ENCODE results near the gene DHX32.
"Not testable (repeated sequence)": the region's sequence is repeated elsewhere in the genome, so short reads cannot be mapped to it uniquely, and the experiment has no call there.

DHX32 gene

DNA sequence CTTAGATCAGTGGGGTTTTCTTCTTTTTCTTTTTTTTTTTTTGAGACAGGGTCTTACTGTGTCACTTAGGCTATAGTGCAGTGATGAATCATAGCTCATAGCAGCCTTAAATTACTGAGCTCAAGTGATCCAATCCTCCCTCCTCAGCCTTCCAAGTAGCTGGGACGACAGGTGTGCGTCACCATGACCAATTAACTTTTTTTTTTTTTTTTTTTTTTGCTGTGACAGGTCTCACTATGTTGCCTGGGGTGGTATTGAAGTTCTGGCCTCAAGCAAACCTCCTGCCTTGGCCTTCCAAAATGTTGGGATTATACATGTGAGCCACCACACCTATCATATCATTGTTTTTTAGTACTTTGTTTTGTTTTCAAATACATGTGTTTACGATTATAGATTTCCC lies 28.4 kb upstream of the DHX32 start:
- H3K27me3 Mint-ChIP-seq: peaks cover 28% of the 10 kb centered on the region
- not testable (repeated sequence) for H3K9me3 Mint-ChIP-seq; H3K36me3 Mint-ChIP-seq (ENCODE audit: insufficient read depth); DNase-seq (ENCODE audit: low spot score in 2 of 2); H3K4me1 Mint-ChIP-seq; H3K4me3 Mint-ChIP-seq; H3K27ac Mint-ChIP-seq (ENCODE audit: low read depth); ATAC-seq (replicated peaks; ENCODE audit: extremely low read depth, poor library complexity, severe bottlenecking)

DNA sequence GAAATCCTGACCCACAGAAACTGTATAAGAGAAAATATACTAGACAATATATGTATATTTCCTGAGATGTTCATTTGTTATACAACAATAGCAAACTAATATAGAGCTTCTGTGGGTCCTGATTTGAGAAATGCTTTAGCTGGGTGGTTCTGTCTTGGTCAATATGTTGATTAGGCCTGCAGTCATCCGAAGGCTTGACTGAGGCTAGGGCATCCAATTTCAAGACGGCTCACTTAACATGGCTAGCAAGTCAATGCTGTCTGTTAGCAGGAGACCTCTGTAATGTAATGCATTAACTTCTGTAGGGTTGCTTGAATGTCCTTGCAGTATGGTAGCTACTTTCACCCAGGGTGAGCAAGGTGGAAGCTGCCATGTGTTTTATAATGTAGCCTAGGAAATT lies 27.7 kb upstream of the DHX32 start:
- not testable (repeated sequence) for H3K9me3 Mint-ChIP-seq; ATAC-seq (replicated peaks; ENCODE audit: extremely low read depth, poor library complexity, severe bottlenecking); H3K36me3 Mint-ChIP-seq (ENCODE audit: insufficient read depth); H3K27ac Mint-ChIP-seq (ENCODE audit: low read depth); H3K4me3 Mint-ChIP-seq; DNase-seq (ENCODE audit: low spot score in 2 of 2); H3K4me1 Mint-ChIP-seq
- H3K27me3 Mint-ChIP-seq: peaks cover 28% of the 10 kb centered on the region

DNA sequence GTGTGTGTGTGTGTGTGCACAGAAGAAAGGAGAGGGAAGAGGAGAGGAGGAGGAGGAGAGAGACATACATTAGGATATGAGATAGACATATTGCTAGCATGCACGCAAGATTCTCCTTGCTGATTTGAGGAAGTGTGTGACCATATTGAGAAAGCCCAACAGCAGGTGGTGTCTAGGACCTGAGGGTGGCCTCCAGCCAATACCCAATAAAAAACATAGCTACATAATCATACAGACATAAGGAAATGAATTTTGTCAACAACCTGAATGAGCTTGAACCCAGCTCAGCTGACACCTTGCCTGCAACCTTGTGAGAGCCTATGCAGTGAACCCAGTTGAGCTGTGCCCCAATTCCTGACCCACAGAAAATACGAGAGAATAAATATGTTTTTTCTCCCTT lies 26.5 kb upstream of the DHX32 start:
- ATAC-seq (replicated peaks; ENCODE audit: extremely low read depth, poor library complexity, severe bottlenecking); H3K36me3 Mint-ChIP-seq (ENCODE audit: insufficient read depth); DNase-seq (ENCODE audit: low spot score in 2 of 2); H3K4me3 Mint-ChIP-seq; H3K27ac Mint-ChIP-seq (ENCODE audit: low read depth); H3K9me3 Mint-ChIP-seq; H3K4me1 Mint-ChIP-seq: not testable (repeated sequence)
- peaks cover 27% of the 10 kb centered on the region for H3K27me3 Mint-ChIP-seq

DNA sequence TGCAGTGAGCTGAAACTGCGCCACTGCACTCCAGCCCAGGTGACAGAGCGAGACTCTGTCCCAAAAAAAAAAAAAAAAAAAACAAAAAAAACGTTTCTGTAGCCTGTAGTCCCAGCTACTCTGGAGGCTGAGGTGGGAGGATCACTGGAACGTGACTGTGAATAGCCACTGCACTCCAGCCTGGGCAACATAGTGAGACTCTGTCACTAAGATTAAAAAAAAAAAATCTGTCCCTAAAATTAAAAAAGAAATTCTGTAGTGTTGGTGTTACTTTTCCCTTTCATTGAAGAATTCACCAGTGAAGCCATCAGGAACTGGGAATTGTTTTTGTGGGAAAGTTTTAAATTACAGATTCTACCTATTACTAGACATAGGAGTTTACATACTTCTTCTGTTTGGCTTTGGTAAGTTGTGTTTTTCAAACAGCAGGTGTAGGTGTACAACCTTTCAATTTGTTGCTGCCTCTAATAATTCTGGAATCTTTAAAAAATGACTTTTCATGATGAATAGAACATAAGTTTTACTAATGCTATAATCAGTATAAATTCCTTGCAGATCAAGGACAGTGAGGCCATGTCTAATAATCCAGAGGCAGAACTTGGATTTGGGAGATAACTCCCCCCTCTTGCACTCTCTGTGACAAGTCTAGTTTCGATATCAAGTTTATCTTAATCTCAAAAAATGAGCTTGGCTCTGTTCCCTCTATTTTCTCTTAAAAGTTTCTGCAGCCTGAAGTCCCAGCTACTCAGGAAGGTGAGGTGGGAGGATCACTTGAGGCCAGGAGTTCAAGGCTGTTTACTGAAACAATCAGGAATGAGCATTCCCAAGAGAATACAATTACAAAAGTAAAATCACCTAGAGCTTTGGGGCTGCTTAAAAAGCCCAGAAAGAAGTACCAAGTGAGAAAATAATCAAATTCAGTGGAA lies 24.2 kb upstream of the DHX32 start:
- not testable (repeated sequence) for ATAC-seq (replicated peaks; ENCODE audit: extremely low read depth, poor library complexity, severe bottlenecking); H3K4me1 Mint-ChIP-seq; H3K27ac Mint-ChIP-seq (ENCODE audit: low read depth); H3K36me3 Mint-ChIP-seq (ENCODE audit: insufficient read depth); DNase-seq (ENCODE audit: low spot score in 2 of 2); H3K9me3 Mint-ChIP-seq; H3K4me3 Mint-ChIP-seq
- peaks cover 22% of the 10 kb centered on the region for H3K27me3 Mint-ChIP-seq

DNA sequence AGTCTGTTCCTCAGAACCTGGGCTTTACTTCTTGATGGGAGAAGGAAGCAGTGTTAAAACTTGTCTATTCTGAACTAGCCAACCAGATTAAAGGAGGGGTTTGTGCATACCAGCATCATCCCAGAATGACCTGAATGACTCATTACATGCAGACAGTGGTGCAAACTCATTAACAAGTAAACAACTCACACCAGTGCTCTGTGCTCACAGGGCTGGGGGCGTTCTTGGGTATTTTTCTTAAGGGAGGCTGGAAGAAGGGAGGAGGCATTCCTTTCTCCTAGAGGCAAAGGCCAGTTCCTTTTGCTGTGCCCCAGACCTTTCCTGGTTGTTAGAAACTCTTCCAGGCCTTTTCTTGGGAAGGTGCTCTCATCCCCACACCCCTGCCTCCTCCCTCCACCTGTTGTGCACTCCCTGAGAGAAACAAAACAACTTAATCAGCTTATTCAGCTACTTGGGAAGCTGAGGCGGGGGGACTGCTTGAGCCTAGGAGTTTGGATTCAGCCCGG lies 22.1 kb upstream of the DHX32 start:
- H3K9me3 Mint-ChIP-seq; DNase-seq (ENCODE audit: low spot score in 2 of 2); H3K4me3 Mint-ChIP-seq; H3K4me1 Mint-ChIP-seq; ATAC-seq (replicated peaks; ENCODE audit: extremely low read depth, poor library complexity, severe bottlenecking); H3K36me3 Mint-ChIP-seq (ENCODE audit: insufficient read depth); H3K27ac Mint-ChIP-seq (ENCODE audit: low read depth): not testable (repeated sequence)
- peaks cover 29% of the 10 kb centered on the region for H3K27me3 Mint-ChIP-seq

DNA sequence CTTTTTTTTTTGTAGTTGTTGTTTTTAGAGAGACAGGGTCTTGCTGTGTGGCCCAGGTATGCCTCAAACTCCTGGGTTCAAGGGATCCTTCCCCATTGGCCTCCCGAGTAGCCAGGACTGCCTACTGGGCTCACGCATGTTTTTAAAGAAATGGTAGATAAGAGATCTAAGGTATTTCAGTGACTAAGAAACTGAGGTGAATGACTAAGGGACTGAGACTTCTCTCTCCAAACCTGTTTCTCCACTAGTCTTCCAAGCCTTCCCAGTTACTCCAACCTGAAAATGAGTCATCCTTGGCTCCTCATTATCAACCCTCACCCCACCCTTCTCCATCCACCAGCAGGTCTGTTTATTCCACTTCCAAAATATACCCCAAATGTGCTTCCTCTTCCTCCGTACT lies 19.9 kb upstream of the DHX32 start:
- peaks cover 45% of the 10 kb centered on the region for H3K27me3 Mint-ChIP-seq
- not testable (repeated sequence) for ATAC-seq (replicated peaks; ENCODE audit: extremely low read depth, poor library complexity, severe bottlenecking); H3K4me1 Mint-ChIP-seq; H3K9me3 Mint-ChIP-seq; H3K27ac Mint-ChIP-seq (ENCODE audit: low read depth); H3K4me3 Mint-ChIP-seq; H3K36me3 Mint-ChIP-seq (ENCODE audit: insufficient read depth); DNase-seq (ENCODE audit: low spot score in 2 of 2)

DNA sequence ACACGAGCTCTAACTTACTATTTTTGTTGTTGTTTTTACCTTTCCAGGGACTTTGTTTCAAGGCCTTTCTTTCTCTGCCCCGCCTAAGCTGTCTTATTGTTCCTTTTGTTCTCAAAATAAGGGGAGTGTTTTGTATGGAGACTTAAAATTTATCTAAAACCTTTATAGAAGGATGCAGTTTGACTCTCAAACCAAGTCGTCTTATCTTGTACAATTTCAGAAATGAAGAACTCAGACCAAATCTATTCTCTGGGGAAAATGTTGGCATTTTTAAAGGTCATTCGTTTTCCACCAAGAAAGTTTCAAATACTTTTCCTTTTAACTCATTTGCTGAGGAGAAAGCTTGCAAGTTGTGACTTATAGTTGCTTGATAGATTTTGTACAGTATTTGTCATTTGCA lies 16.2 kb upstream of the DHX32 start:
- peaks cover 56% of the 10 kb centered on the region for H3K27me3 Mint-ChIP-seq
- not testable (repeated sequence) for ATAC-seq (replicated peaks; ENCODE audit: extremely low read depth, poor library complexity, severe bottlenecking); H3K27ac Mint-ChIP-seq (ENCODE audit: low read depth); H3K36me3 Mint-ChIP-seq (ENCODE audit: insufficient read depth); DNase-seq (ENCODE audit: low spot score in 2 of 2); H3K9me3 Mint-ChIP-seq
- H3K4me3 Mint-ChIP-seq: peak overlapping the region; percentile 73
- peaks cover 12% of the 10 kb centered on the region for H3K4me1 Mint-ChIP-seq

DNA sequence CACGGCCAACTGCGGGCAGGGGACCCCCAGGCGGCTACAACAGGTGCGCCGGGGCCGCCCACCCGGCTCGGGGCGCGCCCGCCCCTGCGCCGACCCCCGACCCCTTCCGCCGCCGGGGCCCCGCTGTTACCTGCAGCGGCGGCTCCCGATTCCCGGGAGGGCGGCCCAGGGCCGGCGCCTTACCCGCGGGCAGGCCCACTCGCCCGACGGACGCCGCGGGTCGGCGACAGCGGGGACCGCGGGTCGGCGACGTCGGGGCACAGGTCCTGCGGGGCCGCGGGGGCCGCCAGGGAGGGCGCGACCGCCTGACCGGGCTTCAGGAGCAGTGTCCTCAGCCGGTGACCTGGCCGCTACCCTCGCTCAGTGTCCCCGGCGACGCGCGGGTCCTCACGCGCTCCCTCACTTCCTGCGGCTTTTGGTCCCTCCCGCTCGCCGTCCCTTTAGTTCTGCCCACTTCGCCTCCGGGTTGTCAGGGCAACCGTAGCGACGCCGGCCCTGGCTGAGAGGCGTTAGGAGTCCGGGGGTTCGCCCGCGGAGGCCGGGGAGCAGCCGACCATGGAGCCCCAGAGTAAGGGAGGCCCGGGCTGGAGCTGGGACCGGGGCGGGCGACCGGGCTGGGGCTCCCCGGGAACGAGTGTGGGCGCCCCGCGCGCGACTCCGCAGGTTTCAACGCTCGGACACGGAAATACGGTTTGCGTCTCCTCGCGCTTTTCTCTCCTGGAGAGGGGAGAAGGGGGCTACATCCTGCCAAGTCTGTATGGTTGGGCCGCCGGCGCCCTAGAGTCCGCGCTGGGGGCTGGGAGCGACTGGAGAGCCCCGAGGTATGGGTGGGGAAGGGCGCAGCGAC lies 15.2 kb upstream of the DHX32 start, which contains the start of gene FANK1:
Gene FANK1, plus strand, starts transcription at position 477 of the 847 bp plus-strand sequence. Its CDS starts 79 bp downstream, at position 556.
- Mint-ChIP-seq H3K27ac (ENCODE audit: low read depth) (peak within 1 kb of the TSS; percentile 20), H3K4me1 (peaks cover 12% of the 10 kb centered on the region), H3K27me3 (peaks cover 49% of the 10 kb centered on the region), H3K4me3 (peak within 1 kb of the TSS; percentile 73)
- H3K9me3 Mint-ChIP-seq; H3K36me3 Mint-ChIP-seq (ENCODE audit: insufficient read depth): not testable (repeated sequence)
- ATAC-seq (replicated peaks; ENCODE audit: extremely low read depth, poor library complexity, severe bottlenecking) (peak; percentile 57), DNase-seq (ENCODE audit: low spot score in 2 of 2) (peak; percentile 33 to 42)

DNA sequence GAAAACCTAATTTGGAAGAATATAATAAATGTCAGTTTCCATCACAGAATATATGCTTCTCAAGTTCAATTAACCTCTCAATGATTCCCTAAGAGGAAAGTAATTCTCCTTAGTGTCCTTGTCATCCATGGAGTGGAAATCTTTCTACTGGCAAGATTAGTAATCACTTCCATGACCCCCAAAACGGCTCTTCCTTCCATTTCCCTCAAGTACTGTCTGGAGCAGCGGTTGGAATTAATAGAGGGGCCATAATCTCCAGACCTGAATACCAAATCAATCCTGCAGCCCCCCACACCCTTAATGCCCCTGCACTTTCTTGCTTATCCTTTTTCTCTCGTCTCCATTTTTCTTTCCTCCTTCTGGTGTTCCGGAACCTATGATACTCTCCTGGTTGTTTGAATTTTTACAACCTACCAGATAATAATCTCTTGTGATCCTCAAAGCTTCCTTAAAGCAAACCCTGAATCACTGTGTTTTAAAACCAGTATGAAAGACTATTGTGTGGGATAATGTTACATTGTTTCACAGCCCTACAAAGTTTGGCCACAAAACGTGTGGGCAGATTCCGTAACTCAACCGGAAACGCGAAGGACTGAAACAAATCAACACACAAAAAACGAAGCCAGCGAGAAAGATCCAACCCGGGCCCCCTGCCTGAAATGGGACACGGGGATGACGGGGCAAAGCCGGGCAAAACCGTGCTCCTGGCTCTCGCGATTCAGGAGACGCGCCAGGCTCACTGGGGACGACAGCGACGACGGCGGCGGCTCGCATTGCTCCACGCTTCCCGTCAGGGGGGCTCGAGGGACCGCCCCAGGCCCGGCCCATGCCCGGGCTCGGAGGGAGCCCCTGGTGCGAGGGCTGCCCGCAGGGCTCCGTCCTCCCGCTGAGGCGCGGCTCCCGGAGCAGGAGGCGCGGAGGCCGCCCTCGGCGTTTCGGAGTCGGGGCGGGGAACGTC lies 14.3 kb upstream of the DHX32 start:
- not testable (repeated sequence) for H3K9me3 Mint-ChIP-seq; H3K27ac Mint-ChIP-seq (ENCODE audit: low read depth); H3K36me3 Mint-ChIP-seq (ENCODE audit: insufficient read depth)
- H3K4me1 Mint-ChIP-seq: peaks cover 12% of the 10 kb centered on the region
- ATAC-seq (replicated peaks; ENCODE audit: extremely low read depth, poor library complexity, severe bottlenecking) (peak; percentile 48), DNase-seq (ENCODE audit: low spot score in 2 of 2) (peak in 1 of 2 donors; percentile 18)
- peaks cover 42% of the 10 kb centered on the region for H3K27me3 Mint-ChIP-seq
- peak overlapping the region; percentile 73 for H3K4me3 Mint-ChIP-seq

DNA sequence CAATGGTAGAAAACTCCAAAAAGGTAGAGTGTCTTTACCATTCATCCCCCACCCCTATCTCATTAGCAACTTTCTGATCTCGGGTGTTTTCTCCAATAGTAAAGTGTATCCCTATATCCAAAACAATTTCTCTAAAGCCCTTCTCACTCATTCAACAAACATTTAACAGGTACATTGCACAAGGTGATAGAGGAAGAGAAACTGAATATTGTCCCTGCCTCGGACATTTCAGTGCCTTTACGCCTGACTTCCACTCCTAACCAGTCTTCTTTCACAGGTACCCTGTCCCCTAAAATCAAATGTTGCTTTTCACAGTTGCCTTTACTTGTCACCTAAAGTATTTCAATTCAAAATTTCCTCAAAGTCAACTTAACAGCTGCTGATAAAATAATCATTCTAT lies 13.1 kb upstream of the DHX32 start:
- H3K4me1 Mint-ChIP-seq: peaks cover 12% of the 10 kb centered on the region
- not testable (repeated sequence) for H3K9me3 Mint-ChIP-seq; H3K36me3 Mint-ChIP-seq (ENCODE audit: insufficient read depth); H3K4me3 Mint-ChIP-seq; DNase-seq (ENCODE audit: low spot score in 2 of 2); ATAC-seq (replicated peaks; ENCODE audit: extremely low read depth, poor library complexity, severe bottlenecking); H3K27ac Mint-ChIP-seq (ENCODE audit: low read depth)
- H3K27me3 Mint-ChIP-seq: peaks cover 42% of the 10 kb centered on the region

DNA sequence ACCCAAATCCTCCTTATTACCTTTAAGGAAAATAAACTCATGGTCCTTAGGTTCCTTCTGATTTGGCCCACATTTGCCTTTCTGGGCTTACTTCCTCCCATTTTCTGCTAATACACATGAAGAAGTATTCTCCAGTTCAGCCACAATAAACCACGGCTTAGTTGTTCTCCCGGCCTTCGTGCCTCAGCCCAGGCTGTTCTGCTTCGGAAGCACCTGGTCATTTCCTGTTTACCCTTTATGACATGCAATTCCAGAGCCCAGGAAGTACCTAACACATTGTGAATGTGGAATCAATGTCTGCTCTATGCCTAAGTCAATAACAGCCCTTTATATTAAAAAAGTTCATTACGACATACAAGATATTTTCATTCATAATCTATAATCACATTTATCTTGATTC lies 11.3 kb upstream of the DHX32 start:
- peaks cover 11% of the 10 kb centered on the region for H3K4me1 Mint-ChIP-seq

DNA sequence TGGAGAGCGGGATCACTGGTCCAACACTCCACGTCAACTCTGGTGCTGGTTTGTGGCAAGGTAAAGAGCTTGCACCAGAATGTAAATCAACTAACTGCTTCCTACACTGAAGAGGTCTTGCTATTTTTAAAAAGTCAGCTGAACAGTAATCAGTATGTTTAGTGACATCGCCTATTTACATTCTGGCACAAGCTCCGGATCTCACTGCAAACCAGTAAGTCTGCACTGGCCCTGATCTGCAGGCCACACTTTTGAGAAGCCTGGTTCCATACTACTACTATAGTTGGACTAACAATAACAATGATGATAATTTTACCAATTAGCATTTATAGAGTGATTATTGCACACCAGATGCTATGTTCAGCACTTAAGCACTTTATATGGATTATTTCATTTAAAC lies 8.3 kb upstream of the DHX32 start:
- not testable (repeated sequence) for DNase-seq (ENCODE audit: low spot score in 2 of 2); H3K4me1 Mint-ChIP-seq; ATAC-seq (replicated peaks; ENCODE audit: extremely low read depth, poor library complexity, severe bottlenecking); H3K9me3 Mint-ChIP-seq; H3K27me3 Mint-ChIP-seq; H3K36me3 Mint-ChIP-seq (ENCODE audit: insufficient read depth); H3K4me3 Mint-ChIP-seq; H3K27ac Mint-ChIP-seq (ENCODE audit: low read depth)

More for the DNA sequence above, 11.3 kb upstream of the DHX32 start:
- not testable (repeated sequence) for DNase-seq (ENCODE audit: low spot score in 2 of 2); H3K27ac Mint-ChIP-seq (ENCODE audit: low read depth); H3K36me3 Mint-ChIP-seq (ENCODE audit: insufficient read depth); H3K4me3 Mint-ChIP-seq; ATAC-seq (replicated peaks; ENCODE audit: extremely low read depth, poor library complexity, severe bottlenecking); H3K9me3 Mint-ChIP-seq
- H3K27me3 Mint-ChIP-seq: peaks cover 28% of the 10 kb centered on the region

All from central memory CD8-positive, alpha-beta T cell (primary cell).